IMR-90 (cell line): Measurements from ENCODE around the gene TCEAL4. TPM values are rescaled to one million over a fixed set of nuclear protein-coding genes. Genes with fewer than 3 reads are reported as not detected.

Source experiments
- ATAC-seq: fragments of 200-7000 bp; cut with Tn5 transposase; 2 replicates; pipeline ENCODE4 v1.9.1; 2020; ENCODE audit warnings: low read depth, mild to moderate bottlenecking, moderate library complexity
- BruUV-seq: library from RNA; stranded (reverse); fragments of 400-500 nt; replicated peaks from 2 replicates; lab custom pipeline; 2021; lab: Mats Ljungman, UMichigan
- CTCF ChIA-PET: fragments of 300-600 bp; formaldehyde crosslinking; extraction: SDS; loops from one replicate; lab custom pipeline; 2021; ENCODE audit warnings: antibody characterized with exemption; lab: Yijun Ruan, JAX
- POLR2A ChIA-PET: fragments of 300-600 bp; sonication (Branson Sonifier 250); formaldehyde crosslinking; loops from one replicate; lab custom pipeline; 2022; ENCODE audit warnings: antibody characterized with exemption; ENCODE audit not compliant: unreplicated experiment; lab: Charles Lee
- DNase-seq: peaks from one replicate; pipeline ENCODE4 v3.0.0; 2013
- H2AFZ ChIP-seq: replicated peaks from 2 replicates; pipeline ENCODE3; 2013; ENCODE audit warnings: low read length, mild to moderate bottlenecking; ENCODE audit not compliant: poor library complexity
- H2AK5ac ChIP-seq: 2 replicates; pipeline ENCODE4 v1.6.1; 2013; ENCODE audit warnings: low read depth, low read length, inconsistent platforms
- H2AK9ac ChIP-seq: replicated peaks from 2 replicates; pipeline ENCODE3; 2013; ENCODE audit warnings: mild to moderate bottlenecking, low read depth, low read length, moderate library complexity; ENCODE audit not compliant: poor library complexity
- H2BK120ac ChIP-seq: 2 replicates; pipeline ENCODE4 v1.6.1; 2013; ENCODE audit warnings: low read depth, low read length, inconsistent platforms
- H2BK15ac ChIP-seq: 3 replicates; pipeline ENCODE4 v1.6.1; 2013; ENCODE audit warnings: low read depth, low read length, inconsistent platforms
- H2BK20ac ChIP-seq: 2 replicates; pipeline ENCODE4 v1.6.1; 2013; ENCODE audit warnings: low read depth, mild to moderate bottlenecking, inconsistent platforms, low read length, moderate library complexity
- H2BK5ac ChIP-seq: 2 replicates; pipeline ENCODE4 v1.6.1; 2013; ENCODE audit warnings: mild to moderate bottlenecking, low read depth, low read length, inconsistent platforms; ENCODE audit not compliant: poor library complexity, severe bottlenecking
- H3K14ac ChIP-seq: replicated peaks from 2 replicates; pipeline ENCODE4 v1.6.1; 2013; ENCODE audit warnings: low read depth, low read length, inconsistent platforms
- H3K18ac ChIP-seq: 2 replicates; pipeline ENCODE4 v1.6.1; 2013; ENCODE audit warnings: low read depth, low read length, control low read depth
- H3K23ac ChIP-seq: 2 replicates; pipeline ENCODE4 v1.6.1; 2013; ENCODE audit warnings: low read depth, low read length, inconsistent platforms
- H3K27ac ChIP-seq: 2 replicates; pipeline ENCODE4 v1.5.1; 2013; ENCODE audit warnings: mild to moderate bottlenecking, control low read depth, low read length; ENCODE audit not compliant: insufficient read depth
- H3K27me3 ChIP-seq: 2 replicates; pipeline ENCODE4 v1.6.1; 2013; ENCODE audit warnings: low read length; ENCODE audit not compliant: control insufficient read depth, insufficient read depth
- H3K36me3 ChIP-seq: 2 replicates; pipeline ENCODE4 v1.6.1; 2013; ENCODE audit warnings: low read length, mixed read lengths; ENCODE audit not compliant: control insufficient read depth, insufficient read depth
- H3K4ac ChIP-seq: 2 replicates; pipeline ENCODE4 v1.6.1; 2013; ENCODE audit warnings: low read depth, low read length, inconsistent platforms
- H3K4me1 ChIP-seq: 2 replicates; pipeline ENCODE4 v1.6.1; 2013; ENCODE audit warnings: low read length, mixed read lengths; ENCODE audit not compliant: control insufficient read depth, insufficient read depth
- H3K4me2 ChIP-seq: 2 replicates; pipeline ENCODE4 v1.6.1; 2013; ENCODE audit warnings: low read depth, mild to moderate bottlenecking, control low read depth, low read length, moderate library complexity
- H3K4me3 ChIP-seq: 2 replicates; pipeline ENCODE4 v1.5.1; 2013; ENCODE audit warnings: low read depth, mild to moderate bottlenecking, control low read depth, low read length, moderate library complexity; ENCODE audit not compliant: insufficient read depth
- H3K56ac ChIP-seq: 2 replicates; pipeline ENCODE4 v1.6.1; 2013; ENCODE audit warnings: low read length, inconsistent platforms; ENCODE audit not compliant: insufficient read depth; ENCODE audit errors: extremely low read depth
- H3K79me1 ChIP-seq, 2 experiments: 2 replicates each; pipeline ENCODE4 v1.6.1; 2013; ENCODE audit warnings: low read length in 2 of 2, inconsistent platforms in 1 of 2, low read depth in 1 of 2
- H3K9ac ChIP-seq: 2 replicates; pipeline ENCODE4 v1.6.1; 2013; ENCODE audit warnings: low read depth, low read length, control low read depth
- H3K9me1 ChIP-seq: 2 replicates; pipeline ENCODE4 v1.6.1; 2013; ENCODE audit warnings: low read length, inconsistent platforms; ENCODE audit not compliant: insufficient read depth
- H3K9me3 ChIP-seq: 2 replicates; pipeline ENCODE4 v1.6.1; 2013; ENCODE audit warnings: low read length; ENCODE audit not compliant: control insufficient read depth, insufficient read depth
- H4K20me1 ChIP-seq: 2 replicates; pipeline ENCODE4 v1.6.1; 2013; ENCODE audit warnings: low read length, inconsistent platforms; ENCODE audit not compliant: insufficient read depth
- H4K5ac ChIP-seq: 2 replicates; pipeline ENCODE4 v1.6.1; 2013; ENCODE audit warnings: mild to moderate bottlenecking, low read depth, low read length, control low read depth
- H4K8ac ChIP-seq, 2 experiments: 2 replicates each; pipeline ENCODE4 v1.6.1; 2013; ENCODE audit warnings: low read depth in 2 of 2, low read length in 2 of 2, control low read depth in 1 of 2, inconsistent platforms in 1 of 2
- H4K91ac ChIP-seq: 2 replicates; pipeline ENCODE4 v1.6.1; 2013; ENCODE audit warnings: low read depth, low read length, inconsistent platforms; ENCODE audit not compliant: insufficient read depth
- CEBPB ChIP-seq: IDR thresholded peaks from 2 replicates; pipeline ENCODE4 v1.6.1; 2012; ENCODE audit warnings: low read depth, low read length, improper control_type of control experiment
- CHD1 ChIP-seq: IDR thresholded peaks from 2 replicates; pipeline ENCODE4 v1.6.1; 2012; ENCODE audit warnings: low read depth, low read length, improper control_type of control experiment
- FOS ChIP-seq: fragments of 150-350 bp; IDR thresholded peaks from 2 replicates; pipeline ENCODE4 v1.6.1; 2016; ENCODE audit warnings: low read depth, low read length
- MXI1 ChIP-seq: IDR thresholded peaks from 2 replicates; pipeline ENCODE4 v1.6.1; 2012; ENCODE audit warnings: low read depth, mild to moderate bottlenecking, low read length, moderate library complexity, borderline replicate concordance
- USF2 ChIP-seq: fragments of 150-350 bp; IDR thresholded peaks from 2 replicates; pipeline ENCODE4 v1.6.1; 2017; ENCODE audit warnings: mild to moderate bottlenecking, antibody characterized with exemption, low read length, low read depth
- dilution Hi-C: fragments of 300-500 bp; cut with HindIII; formaldehyde crosslinking; loops from one replicate; pipeline ENCODE4 v1.14.3; 2018; ENCODE audit warnings: low sequenced_read_pairs; ENCODE audit not compliant: unreplicated experiment
- in situ Hi-C: fragments of 300-500 bp; cut with MboI; formaldehyde crosslinking; loops from 3 replicates; pipeline ENCODE4 v1.14.3; 2019; ENCODE audit warnings: low sequenced_read_pairs, inconsistent platforms, mixed read lengths
- intact Hi-C: fragments of 100-400 bp; cut with micrococcal nuclease; formaldehyde crosslinking; loops from 2 replicates; pipeline ENCODE4 v1.10.0; 2022
- polyA plus RNA-seq, 3 experiments: library from polyadenylated mRNA; depleted of rRNA; stranded (reverse); fragments of >200 nt; gene quantifications; 2 replicates each; pipeline ENCODE4 v1.2.3, GENCODE V29; 2012; ENCODE audit warnings: low replicate concordance in 1 of 3
- total RNA-seq: library from RNA; depleted of rRNA; stranded (reverse); fragments of >200 nt; gene quantifications from 2 replicates; pipeline ENCODE4 v1.2.3, GENCODE V29; 2012

Gene TCEAL4
- total and polyA plus RNA-seq, 2 of the 4 experiments (the other 2 are of a cell fraction) = 11.1 to 31.9 TPM

GRCh38 chrX:103615781-103616371 is 30.6 kb downstream of the TCEAL4 start:
- no peak overlapping the region for H3K9ac ChIP-seq
- in situ Hi-C loops = no loop called here
- H2AK9ac ChIP-seq = no peak overlapping the region
- H4K8ac ChIP-seq = no peak overlapping the region
- H3K36me3 ChIP-seq = no peaks in the 10 kb centered on the region
- dilution Hi-C loops = no loop called here
- no peaks in the 10 kb centered on the region for H3K9me1 ChIP-seq
- peaks cover 1% of the 10 kb centered on the region; the same call in 1 of the 2 replicates for H3K4me1 ChIP-seq
- H4K91ac ChIP-seq = no peak overlapping the region
- peak overlapping the region; percentile 41; the same call in 1 of the 2 replicates for H3K4me2 ChIP-seq
- H4K5ac ChIP-seq = no peak overlapping the region
- H2AFZ ChIP-seq = no peak overlapping the region
- no peak for TF ChIP-seq MXI1
- TF ChIP-seq CHD1 = no peak
- no peak for TF ChIP-seq USF2
- TF ChIP-seq CEBPB = no peak
- 0 out of 2 replicates have a peak, but pooled peaks have one; percentile 13 for TF ChIP-seq FOS
- no peak overlapping the region; the same call in 1 of the 2 replicates for H3K27ac ChIP-seq
- intact Hi-C loops = no loop called here
- H2AK5ac ChIP-seq = no peak overlapping the region
- no peak overlapping the region for H3K18ac ChIP-seq
- H3K27me3 ChIP-seq = no peaks in the 10 kb centered on the region
- POLR2A ChIA-PET = no interaction called here
- H3K56ac ChIP-seq = no peak overlapping the region
- H2BK120ac ChIP-seq = peak overlapping the region; percentile 75; the same call in 1 of the 2 replicates
- no peak for ATAC-seq
- no TSS peak for BruUV-seq
- H2BK15ac ChIP-seq = no peak overlapping the region
- peak; percentile 46 for DNase-seq
- H3K79me1 ChIP-seq = peaks cover 0 to 16% of the 10 kb centered on the region in 2 experiments; a peak in 1 of 4 replicates
- CTCF ChIA-PET = no interaction called here
- H3K4ac ChIP-seq = peak overlapping the region; percentile 64; the same call in 1 of the 2 replicates
- H2BK20ac ChIP-seq = no peak overlapping the region
- no peak overlapping the region; the same call in 1 of the 2 replicates for H3K14ac ChIP-seq
- H3K23ac ChIP-seq = no peak overlapping the region
- H3K4me3 ChIP-seq = no peak overlapping the region
- H4K20me1 ChIP-seq = no peaks in the 10 kb centered on the region
- H3K9me3 ChIP-seq = no peaks in the 10 kb centered on the region
- peak overlapping the region; percentile 17 for H2BK5ac ChIP-seq
